GM12892 (cell line): ENCODE measurements around the gene ABR.

Experiments used
- POLR2AphosphoS5 ChIP-seq: IDR thresholded peaks from 2 replicates; pipeline ENCODE4 v1.6.1; 2011; ENCODE audit warnings: low read depth, low read length, control low read depth
- TAF1 ChIP-seq: IDR thresholded peaks from 2 replicates; pipeline ENCODE4 v1.6.1; 2011; ENCODE audit warnings: low read depth, mild to moderate bottlenecking, control low read depth, low read length, borderline replicate concordance

DNA sequence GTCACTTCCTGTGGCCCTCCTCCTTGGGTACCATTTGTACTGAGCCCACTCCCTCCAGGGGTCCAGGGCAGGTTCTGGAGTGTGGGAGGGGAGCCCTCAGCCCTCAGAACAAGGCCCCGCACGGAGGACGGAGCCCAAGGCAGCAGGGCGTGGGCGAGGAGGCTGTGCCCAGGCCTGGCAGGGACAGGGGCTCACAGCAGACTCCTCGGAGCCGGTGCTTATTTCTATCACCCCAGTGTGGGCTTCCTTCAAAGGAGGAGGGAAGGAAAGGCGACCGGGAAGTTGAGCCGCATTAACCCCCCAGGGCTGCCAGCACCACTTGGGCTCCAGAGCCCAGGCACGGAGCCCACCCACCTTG is 54.0 kb downstream of the ABR start:
- no peak for TF ChIP-seq TAF1
- no peak for TF ChIP-seq POLR2AphosphoS5
